Stimulated activated CD8-positive, alpha-beta memory T cell treated with anti-CD3 and anti-CD28 coated beads, Interleukin-2, amount 100 ng/mL, for 1 hour (primary cell): Measurements from ENCODE around the gene UBAC2.
"Not testable (repeated sequence)": the region's sequence is repeated elsewhere in the genome, so short reads cannot be mapped to it uniquely, and the experiment has no call there.

Source experiments
- DNase-seq, 2 donors: peaks; one replicate each; pipeline ENCODE4 v3.0.0-alpha.2; 2020; ENCODE audit warnings: low read depth in 2 of 2

The UBAC2 gene

DNA sequence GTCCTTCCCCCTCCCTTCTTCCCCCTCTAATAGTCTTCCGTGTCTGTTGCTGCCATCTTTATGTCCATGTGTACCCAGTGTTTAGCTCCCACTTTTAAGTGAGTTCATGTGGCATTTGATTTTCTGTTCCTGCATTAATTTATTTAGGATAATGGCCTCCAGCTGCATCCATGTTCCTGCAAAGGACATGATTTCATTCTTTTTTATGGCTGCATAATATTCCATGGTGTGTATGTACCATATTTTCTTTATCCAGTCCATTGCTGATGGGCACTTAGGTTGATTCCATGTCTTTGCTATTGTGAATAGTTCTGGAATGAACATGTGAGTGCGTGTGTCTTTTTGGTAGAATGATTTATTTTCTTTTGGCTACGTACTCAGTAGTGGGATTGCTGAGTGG, 48.5 kb downstream of the UBAC2 start:
- not testable (repeated sequence) for DNase-seq

DNA sequence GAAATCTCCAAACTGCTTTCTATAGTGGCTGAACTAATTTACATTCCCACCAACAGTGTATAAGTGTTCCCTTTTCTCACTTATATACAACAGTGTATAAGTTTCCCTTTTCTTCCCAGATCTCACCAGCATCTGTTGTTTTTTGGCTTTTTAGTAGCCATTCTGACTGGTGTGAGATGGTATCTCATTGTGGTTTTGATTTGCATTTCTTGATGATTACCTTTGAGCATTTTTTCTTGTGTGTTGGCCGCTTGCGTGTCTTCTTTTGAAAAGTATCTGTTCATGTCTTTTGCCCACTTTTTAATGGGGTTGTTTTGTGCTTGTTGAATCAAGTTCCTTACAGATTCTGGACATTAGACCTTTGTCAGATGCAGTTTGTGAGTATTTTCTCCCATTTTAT, 49.0 kb downstream of the UBAC2 start:
- DNase-seq, result not testable (repeated sequence)

DNA sequence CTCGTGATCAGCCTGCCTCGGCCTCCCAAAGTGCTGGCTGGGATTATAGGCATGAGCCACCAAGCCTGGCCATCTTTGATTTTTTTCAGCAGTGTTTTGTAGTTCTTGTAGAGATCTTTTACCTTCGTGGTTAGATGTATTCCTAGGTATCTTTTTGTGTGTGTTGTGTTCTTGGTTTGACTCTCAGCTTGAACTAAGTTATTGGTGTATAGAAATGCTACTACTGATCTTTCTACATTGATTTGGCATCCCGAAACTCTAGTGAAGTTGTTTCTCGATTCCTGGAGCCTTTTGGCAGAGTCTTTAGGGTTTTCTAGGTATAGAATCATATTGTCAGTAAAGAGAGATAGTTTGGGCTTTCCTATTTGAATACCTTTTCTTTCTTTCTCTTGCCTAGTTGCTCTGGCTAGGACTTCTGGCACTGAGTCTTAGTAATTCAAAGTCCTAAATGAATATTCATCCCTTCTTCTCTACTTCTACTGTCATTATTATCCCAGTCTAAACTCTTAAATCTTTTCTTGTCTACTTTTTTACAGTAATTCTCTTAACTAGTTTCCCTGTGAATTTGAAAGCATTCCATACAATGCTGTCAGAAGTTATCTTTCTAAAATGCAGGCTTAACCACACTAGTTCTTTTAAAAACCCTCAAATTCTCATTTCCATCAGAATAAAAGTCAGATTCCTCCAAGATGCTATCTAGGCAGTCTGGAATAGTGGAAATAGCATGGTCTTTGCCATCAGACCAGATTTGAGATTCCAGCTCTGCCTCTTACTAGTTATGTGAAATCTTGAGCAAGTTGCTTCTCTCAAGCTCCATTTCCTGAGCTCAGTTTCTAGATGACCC, 50.5 kb downstream of the UBAC2 start:
- no peak for DNase-seq

DNA sequence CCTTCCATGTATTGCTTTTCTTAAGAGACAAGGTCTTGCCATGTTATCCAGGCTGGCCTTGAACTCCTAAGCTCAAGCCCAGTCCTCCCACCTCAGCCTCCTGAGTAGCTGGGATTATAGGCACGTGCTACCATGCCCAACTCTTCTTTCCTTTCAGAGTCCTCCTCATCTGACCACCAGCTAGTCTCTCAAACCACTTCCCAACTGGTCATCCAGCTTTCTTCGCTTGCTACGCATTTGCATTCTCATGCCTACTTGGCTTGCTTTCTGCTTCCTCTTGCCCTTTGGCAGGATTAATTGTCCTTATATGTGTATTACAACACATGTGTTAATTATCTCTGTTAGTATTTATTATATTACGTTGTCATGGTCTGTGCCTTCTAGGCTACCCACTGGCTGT, 51.3 kb downstream of the UBAC2 start:
- no peak for DNase-seq

DNA sequence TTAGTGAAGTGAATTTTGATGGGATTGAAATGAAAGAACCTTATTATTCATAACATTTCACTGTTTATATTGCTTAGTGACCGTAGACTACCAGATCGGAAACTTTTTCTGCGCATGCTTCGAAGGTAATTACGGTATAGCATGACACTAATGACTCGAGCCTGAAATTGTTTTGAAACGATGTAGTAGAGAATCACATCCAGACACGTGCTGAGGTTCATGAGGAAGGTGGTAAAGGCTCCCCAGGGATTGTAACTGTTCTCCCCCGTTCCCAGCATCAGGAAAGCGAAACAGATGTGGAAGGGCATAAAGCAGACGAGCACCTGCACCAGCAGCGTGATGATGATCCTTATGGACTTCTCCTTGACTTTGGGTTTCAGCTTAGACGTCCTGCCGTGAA, 54.2 kb downstream of the UBAC2 start:
- DNase-seq, result no peak

DNA sequence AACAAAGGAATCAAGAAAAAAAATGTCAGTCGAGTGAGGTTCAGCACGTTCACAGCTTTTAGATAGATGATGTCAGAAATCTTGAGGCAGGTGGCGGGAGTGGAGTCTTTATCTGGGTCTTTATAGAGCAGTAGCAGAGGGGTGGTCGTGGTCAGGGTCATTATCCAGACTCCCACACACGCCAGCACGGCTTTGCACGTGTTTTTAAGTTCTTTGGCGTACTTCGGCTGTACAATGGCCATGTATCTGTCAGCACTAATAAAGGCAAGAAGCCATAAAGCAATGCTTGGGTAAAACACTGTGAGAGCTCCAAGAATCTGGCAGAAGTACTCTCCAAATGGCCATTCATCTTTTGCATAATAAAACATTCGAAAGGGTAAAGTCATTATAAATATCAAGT, 54.6 kb downstream of the UBAC2 start:
- no peak for DNase-seq

DNA sequence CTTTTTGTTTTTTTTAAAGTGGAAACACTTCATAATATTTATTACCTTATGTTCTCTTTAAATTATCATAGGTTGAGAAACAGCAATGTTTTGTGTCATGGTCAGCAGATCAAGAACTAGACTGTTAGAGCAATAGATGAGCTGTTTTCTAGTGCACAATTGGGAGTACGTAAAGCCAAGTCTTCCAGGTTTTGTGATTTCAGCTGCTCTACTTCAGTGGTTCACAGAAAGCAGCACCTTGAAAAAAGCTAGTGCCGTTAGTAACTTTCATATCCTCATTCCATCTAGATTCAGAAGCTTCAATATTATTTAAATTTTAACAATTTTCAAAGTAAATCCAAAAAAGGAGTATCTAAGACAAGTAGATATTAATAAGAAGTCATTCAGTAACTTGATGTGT, 55.6 kb downstream of the UBAC2 start:
- no peak for DNase-seq

DNA sequence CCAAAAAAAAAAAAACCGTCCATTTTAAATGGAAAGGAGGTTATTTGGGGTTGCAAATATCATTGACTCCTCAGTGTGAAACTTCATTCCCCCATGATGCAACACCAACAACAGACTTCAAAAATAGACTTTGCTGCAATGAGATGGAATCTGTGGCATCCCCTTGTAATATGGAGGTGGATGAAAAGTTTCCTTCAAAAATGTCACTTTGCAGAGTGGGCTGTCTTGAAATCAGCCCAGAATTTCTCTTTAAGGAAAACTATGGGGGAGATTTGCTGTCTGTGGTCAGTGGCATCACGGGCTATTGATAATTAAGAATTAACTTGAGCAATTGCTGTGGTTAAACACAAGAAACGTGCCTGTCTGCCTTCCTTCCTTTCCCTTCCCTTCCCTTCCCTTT, 56.1 kb downstream of the UBAC2 start:
- no peak for DNase-seq

DNA sequence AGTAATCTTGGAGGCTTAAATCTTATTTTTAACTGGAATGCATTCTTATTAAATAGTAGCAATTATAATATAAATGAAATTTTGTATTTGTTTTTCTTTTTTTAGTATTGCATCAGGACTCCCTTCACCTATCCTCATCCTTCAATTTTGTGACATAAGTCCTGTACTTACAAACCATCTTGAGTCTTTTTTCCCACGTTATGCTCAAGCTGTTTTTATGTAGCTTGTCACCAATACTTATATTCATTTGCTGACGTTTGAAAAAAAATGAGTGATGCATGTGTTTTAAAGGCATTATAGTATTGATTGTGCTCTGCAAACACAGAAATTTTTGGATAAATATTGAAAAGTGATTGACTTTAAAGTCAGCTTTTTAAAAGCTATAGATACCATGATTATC, 56.6 kb downstream of the UBAC2 start:
- no peak for DNase-seq

DNA sequence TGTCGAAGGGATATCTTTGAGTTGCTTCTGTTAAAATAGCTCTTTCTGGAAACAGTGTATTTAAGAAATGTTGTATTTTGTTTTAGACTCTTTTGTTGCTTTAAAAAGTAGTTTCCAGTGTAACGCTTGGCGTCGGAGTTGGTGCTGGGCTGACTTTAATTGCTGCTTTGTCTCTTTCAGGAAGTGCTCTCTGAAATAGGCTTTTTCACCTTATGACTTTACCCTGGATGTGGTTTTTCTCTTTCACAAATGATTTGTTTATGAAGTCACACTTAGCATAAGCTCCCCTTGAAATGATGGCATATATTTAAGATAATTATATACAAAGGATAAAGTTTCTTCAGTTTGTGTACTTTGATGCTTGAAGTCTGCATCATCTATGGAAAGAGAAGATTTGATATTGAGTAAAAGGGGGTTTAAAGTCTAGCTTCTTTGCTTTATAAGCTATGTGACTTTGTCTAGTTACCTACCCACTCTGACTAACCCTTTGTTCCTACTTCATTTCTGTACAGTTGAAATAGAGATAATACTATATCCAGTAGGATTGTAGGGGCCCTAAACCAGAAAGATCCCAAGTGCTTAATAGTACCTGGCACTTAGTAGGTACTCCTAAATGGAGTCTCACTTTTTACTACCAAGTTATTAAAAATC, 57.7 kb downstream of the UBAC2 start, which contains the start of gene GPR18:
Gene GPR18, minus strand, starts transcription at position 170 of the 651 bp plus-strand sequence. CDS start 2,507 bp downstream, outside the sequence.
- no peak for DNase-seq

DNA sequence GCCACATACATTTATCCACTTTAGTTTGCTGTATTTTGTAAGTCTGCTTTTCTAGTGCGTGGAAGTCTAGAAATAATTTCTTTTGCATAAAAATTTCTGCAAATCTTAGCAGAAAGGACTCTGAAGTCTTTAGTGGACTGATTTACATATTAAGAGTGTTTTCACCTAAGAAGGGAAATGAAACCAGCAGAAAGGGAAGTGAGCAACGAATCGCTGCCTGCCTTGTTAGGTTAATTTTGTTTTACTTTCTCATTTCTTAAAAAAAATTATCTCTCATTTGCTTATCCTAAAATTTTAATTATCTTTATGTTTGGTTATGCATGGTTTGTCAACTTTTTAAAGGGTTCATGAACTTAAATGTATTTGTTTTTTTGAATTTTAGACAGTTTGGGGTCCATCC, 58.3 kb downstream of the UBAC2 start:
- DNase-seq, result no peak

DNA sequence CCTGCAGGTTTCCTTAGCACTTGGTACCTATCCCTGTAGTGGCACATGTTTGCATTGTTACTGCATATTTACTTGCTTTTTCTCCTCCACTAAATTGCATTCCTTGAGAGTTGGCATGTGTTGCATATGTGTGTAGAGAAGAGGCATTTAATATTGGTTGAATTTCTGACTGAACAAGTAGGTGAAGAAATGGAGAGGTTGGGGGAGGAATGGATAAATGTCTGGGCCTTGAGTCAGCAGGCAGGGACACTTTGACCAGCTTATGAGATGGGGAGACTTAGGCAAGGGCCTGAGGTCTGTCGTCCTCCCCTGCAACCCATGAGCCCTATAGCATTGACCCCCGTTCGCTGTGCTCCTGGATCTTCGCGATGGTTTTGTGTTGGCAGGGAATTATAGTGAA, 59.6 kb downstream of the UBAC2 start:
- no peak for DNase-seq

DNA sequence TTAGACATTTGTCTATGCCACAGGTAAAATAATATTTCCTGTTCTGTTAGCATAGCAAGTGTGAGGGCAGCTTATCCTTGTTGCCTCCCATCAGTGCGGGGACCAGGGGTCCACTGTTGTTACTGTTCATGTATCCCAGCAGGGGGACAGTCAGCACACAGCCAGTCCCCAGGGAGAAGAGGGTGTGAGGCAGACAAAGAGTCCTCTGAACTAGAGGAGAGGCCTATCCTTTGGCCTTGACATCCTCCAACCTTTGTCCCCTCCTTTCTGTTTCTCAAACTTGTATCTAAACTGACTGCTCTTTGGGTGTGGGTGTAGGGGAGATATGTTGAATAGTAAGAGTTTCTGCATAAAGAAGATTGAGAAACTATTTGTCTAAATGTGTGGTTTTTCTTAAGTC, 60.4 kb downstream of the UBAC2 start:
- no peak for DNase-seq

DNA sequence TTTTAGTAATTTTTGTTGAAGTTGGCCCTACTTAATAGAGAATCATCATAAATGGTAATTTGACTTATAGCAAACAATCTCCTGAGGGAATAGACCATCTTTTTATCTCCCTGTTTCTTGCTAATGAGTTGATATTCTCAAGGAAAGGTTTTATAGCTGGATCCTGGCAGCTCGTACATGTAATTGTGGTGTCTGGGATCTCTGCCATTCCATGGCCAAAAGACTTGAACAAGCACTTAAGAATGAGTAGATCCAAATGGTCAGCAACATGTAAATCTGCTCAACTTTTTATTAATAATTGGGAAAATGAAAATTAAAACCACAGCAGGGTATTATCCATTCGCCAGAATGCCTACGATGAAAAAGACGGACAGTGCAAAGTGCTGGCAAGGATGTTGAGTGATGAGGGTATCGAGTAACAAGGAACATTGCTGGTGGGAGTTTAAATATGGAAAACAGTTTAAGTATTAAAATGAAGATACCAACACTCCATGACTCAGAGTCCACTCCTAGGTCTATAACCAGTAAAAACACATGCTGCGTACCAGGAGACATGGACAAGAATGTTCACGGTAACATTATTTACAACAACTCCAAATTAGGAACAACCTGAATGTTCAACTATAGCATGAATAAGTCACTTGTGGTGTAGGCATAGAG, 62.6 kb downstream of the UBAC2 start:
- no peak for DNase-seq

DNA sequence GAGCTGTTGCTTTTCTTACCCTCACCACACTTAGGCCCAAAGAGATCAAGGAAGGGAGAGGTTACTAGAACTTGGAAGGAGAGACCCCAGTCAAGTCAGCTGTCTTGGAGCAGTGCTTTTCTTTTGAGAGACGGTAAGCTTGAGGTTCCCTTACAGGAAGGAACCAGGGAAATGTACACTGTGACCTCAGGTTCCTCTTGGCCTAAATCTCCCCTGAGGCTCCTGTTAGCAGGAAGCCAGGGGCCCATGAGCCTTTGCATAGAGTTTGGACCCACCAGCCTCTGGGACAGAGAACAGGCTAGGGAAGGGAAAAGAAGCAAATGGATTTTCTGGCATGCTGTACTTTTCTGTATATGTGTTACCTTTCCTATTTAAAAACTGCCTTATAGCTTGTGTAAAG, 63.4 kb downstream of the UBAC2 start:
- DNase-seq, result no peak

DNA sequence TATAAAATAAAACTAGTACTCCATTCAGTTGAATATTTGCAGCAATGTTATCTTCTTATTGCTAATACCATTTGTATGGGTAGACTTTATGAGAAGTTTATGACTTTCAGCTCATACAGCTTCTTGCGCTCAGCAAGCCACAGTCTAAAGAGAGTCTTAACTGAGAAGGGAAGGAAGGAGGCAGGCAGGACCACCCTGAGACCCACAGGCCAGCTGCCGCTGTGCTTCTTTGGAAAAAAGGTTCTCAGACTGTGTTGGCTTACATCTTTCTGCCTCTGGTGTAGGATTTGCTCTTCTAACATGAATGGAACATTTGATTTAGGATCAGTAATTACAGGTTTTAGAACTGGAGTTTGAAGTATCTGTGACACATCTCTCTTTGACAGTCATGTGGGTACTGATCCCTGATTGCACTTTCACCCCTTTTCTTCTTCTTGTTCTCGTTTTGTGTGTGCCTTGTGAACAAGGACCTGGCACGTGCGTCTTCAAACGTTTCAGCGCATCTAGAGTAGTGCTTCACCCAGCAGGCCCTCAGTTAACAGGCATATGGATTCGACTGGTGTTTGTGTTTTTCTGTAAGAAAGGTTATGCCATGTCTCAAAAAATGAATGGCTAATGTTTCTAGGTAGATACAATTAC, 64.6 kb downstream of the UBAC2 start:
- no peak for DNase-seq

DNA sequence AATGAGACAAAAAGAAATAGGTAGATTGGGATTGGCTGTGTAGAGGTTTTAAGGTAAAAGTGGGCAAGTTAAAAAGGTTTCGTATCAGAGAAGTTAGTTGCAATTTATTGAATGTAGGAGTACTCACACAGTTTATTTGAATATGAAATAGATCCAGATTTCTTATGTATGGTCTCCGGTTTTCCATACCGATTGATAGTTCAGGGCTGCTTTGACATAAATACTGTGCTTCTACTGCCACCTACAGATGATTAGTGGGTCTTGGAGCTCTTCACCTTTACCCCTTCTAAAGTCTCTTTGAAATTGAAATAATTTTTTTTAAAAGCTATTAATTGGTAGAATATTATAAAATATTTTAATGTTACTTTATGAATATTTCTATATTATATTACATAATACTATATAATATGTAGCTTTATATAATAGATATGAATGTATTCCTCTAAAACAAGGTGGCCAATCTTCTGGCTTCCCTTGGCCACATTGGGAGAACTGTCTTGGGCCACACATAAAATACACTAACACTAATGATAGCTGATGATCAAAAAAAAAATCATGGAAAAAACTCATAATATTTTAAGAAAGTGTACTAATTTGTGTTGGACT, 65.3 kb downstream of the UBAC2 start:
- DNase-seq, result no peak

DNA sequence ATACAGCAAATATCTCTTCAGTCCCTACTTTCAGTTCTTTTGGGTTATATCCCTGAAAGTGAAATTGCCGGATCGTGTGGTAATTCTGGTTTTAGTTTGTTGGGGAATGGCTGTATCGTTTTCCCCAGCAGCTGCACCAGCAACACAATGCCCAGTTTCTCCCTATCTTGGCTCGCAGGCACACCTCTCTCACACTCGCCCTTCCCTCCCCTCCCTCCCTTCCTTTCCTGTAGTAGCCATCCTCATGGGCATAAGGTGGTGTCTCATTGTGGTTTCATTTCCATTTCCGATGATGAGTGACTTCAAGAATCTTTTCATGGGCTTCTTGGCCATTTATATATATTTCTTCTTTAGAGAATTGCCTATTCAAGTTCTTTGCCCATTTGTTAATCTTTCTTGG, 66.2 kb downstream of the UBAC2 start:
- DNase-seq, result no peak

DNA sequence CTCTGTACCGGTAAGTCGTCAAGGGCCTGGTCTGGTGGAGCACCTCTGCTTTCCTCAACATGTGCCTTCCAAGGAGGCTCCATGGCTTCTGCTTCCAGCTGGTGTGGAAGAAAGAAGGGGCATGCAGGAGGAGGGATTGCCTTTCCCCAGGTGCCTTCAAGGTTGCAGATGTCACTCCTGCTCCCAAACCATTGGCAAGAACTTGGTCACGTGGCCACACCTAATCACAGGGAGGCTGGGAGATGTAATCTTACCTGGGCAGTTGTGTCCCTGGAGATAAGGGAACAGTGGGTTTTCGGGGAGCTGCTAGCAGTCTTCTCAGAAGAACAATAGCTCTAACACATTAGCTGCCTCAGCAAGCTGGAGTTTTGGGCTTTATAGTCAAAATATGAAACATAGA, 67.3 kb downstream of the UBAC2 start:
- DNase-seq, result no peak

DNA sequence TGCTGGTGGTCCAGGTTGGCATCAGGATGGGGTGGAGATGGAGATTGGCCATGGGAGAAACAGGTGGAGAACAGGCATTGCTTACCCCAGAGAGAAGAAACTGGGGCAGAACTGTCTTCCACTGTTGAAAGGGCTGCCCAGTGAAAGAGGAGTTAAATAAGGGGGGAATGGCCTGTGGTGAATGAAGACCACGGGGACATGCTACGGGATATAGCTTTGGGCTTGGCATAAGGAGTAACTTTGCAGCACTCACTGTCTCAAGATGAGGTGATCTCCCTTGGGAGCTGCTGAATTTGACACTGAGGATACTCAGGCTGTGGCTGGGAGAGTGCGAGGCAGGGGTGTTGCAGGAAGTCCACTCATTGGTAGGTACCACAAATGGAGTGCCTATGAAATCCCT, 68.2 kb downstream of the UBAC2 start:
- no peak for DNase-seq

DNA sequence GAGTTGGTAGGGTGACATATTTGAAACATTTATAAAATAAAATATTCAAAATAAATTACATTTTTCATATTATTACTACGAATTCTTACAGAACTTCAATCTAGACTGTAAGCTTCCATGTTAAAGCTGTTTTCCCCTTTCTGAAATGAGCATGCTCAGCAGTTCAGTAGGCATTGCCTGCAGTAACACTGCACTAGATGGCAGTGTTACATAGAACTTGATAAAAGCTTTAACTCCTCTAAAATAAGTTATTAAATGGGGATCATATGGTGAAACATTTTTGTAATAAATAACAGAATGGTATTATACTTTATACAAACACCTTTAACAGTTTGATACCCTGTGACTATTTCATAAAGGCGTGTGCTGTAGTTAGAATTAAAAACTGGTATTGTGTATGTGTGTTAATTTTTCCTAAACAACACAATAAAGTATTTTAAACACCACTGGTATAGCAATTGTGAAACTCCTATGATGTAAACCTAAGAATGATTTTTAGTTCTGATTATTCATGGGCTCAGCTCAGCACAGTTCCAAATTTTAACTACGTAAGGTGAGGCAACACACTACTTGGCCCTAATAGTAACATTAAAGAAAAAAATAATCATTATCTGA, 69.1 kb downstream of the UBAC2 start:
- DNase-seq, result no peak

DNA sequence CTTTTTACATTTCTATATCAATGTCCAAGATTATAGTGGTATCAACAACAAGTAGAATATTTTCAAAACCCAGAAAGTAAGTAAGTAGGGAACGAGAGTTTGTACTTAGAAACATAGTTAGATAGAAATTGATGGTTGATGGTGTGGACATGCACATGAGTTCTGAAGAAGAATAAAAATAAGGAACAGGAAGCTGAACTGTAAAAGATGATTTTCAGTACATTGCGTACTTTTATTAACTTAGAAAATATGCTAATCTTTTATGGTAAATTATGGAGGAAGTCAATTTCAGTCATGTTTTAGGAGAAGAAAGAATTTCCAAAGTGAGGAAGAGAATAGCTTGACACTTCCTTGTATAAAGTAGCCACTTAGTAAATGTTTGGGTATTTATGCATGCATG, 69.9 kb downstream of the UBAC2 start:
- no peak for DNase-seq
